GM18526 (cell line): ENCODE data around the gene REG3G.

ENCODE experiments used
- POLR2A ChIP-seq: IDR thresholded peaks from 3 replicates; pipeline ENCODE4 v1.6.1; 2011; ENCODE audit not compliant: insufficient read length; ENCODE audit errors: extremely low read depth

REG3G gene

GRCh38 chr2:79000008-79000576 is 25.4 kb upstream of the REG3G start:
- TF ChIP-seq POLR2A: no peak

- no peak for TF ChIP-seq POLR2A
Observed at GRCh38 chr2:79001285-79001684, 24.2 kb upstream of the REG3G start.

- TF ChIP-seq POLR2A: no peak
Observed at GRCh38 chr2:79004680-79005079, 20.8 kb upstream of the REG3G start.

- no peak for TF ChIP-seq POLR2A
Observed at GRCh38 chr2:79005216-79005615, 20.3 kb upstream of the REG3G start.

GRCh38 chr2:79009388-79009787 is 16.1 kb upstream of the REG3G start:
- no peak for TF ChIP-seq POLR2A

GRCh38 chr2:79011496-79011895 is 14.0 kb upstream of the REG3G start:
- TF ChIP-seq POLR2A: no peak

- no peak for TF ChIP-seq POLR2A
Observed at GRCh38 chr2:79013629-79014028, 11.9 kb upstream of the REG3G start.

GRCh38 chr2:79016342-79016741 is 9.2 kb upstream of the REG3G start:
- no peak for TF ChIP-seq POLR2A

- no peak for TF ChIP-seq POLR2A
Observed at GRCh38 chr2:79026061-79026460, 559 bp downstream of the REG3G start.

- no peak for TF ChIP-seq POLR2A
Observed at GRCh38 chr2:79039944-79040343, 14.4 kb downstream of the REG3G start.

GRCh38 chr2:79041032-79041448 is 15.5 kb downstream of the REG3G start:
- no peak for TF ChIP-seq POLR2A

- TF ChIP-seq POLR2A: no peak
Observed at GRCh38 chr2:79065201-79065600, 39.7 kb downstream of the REG3G start.

- TF ChIP-seq POLR2A: no peak
Observed at GRCh38 chr2:79071078-79071477, 45.6 kb downstream of the REG3G start.
